OCI-LY3 (cell line): ENCODE results near the gene RBMS3.

ENCODE experiments used
- H2AFZ ChIP-seq: fragments of 200-600, 300-600 bp; shearing (Covaris generic); 2 replicates; pipeline ENCODE4 v1.6.0; 2014; ENCODE audit warnings: antibody characterized with exemption, low read depth, low read length
- H3K27ac ChIP-seq: fragments of 200-600, 300-600 bp; sonication (generic); 2 replicates; pipeline ENCODE4 v1.5.1; 2014; ENCODE audit warnings: mild to moderate bottlenecking, low read length, moderate library complexity, mixed read lengths
- H3K27me3 ChIP-seq: fragments of 200-600, 300-600 bp; sonication (generic); 2 replicates; pipeline ENCODE4 v1.6.1; 2014; ENCODE audit warnings: low read depth, low read length, mixed read lengths
- H3K36me3 ChIP-seq: fragments of 200-600, 300-600 bp; sonication (generic); replicated peaks from 2 replicates; pipeline ENCODE3; 2014; ENCODE audit warnings: low read depth, low read length, mixed read lengths
- H3K4me1 ChIP-seq: fragments of 300-600, 200-600 bp; sonication (generic); 2 replicates; pipeline ENCODE4 v1.6.1; 2014; ENCODE audit warnings: low read length, mixed read lengths
- H3K4me2 ChIP-seq: fragments of 200-600, 300-600 bp; sonication (generic); 2 replicates; pipeline ENCODE4 v1.6.1; 2014; ENCODE audit warnings: low read length, mixed read lengths
- H3K4me3 ChIP-seq: fragments of 300-600, 200-600 bp; sonication (generic); 2 replicates; pipeline ENCODE4 v1.5.1; 2014; ENCODE audit warnings: antibody characterized with exemption, mild to moderate bottlenecking, low read length, moderate library complexity
- H3K79me2 ChIP-seq: fragments of 300-600, 200-600 bp; shearing (Covaris generic); 2 replicates; pipeline ENCODE4 v1.6.1; 2014; ENCODE audit warnings: mild to moderate bottlenecking, low read length, mixed read lengths
- H3K9ac ChIP-seq: fragments of 300-600, 200-600 bp; shearing (Covaris generic); 2 replicates; pipeline ENCODE4 v1.6.0; 2014; ENCODE audit warnings: mild to moderate bottlenecking, low read length, moderate library complexity
- H3K9me3 ChIP-seq: fragments of 200-600, 300-600 bp; shearing (Covaris generic); 2 replicates; pipeline ENCODE4 v1.6.1; 2014; ENCODE audit warnings: low read length, mixed read lengths; ENCODE audit not compliant: insufficient read depth
- H4K20me1 ChIP-seq: fragments of 200-600, 300-600 bp; sonication (generic); 2 replicates; pipeline ENCODE4 v1.6.1; 2016; ENCODE audit warnings: low read length, mixed read lengths; ENCODE audit not compliant: insufficient read depth
- CTCF ChIP-seq: fragments of 200-600, 300-600 bp; sonication (generic); IDR thresholded peaks from 2 replicates; pipeline ENCODE4 v1.5.1; 2014; ENCODE audit warnings: antibody characterized with exemption, low read length, low read depth
- EZH2phosphoT487 ChIP-seq: fragments of 200-600 bp; shearing (Covaris generic); IDR thresholded peaks from 2 replicates; pipeline ENCODE4 v1.6.1; 2018; ENCODE audit warnings: antibody characterized with exemption, mixed run types, low read depth

RBMS3 gene

DNA sequence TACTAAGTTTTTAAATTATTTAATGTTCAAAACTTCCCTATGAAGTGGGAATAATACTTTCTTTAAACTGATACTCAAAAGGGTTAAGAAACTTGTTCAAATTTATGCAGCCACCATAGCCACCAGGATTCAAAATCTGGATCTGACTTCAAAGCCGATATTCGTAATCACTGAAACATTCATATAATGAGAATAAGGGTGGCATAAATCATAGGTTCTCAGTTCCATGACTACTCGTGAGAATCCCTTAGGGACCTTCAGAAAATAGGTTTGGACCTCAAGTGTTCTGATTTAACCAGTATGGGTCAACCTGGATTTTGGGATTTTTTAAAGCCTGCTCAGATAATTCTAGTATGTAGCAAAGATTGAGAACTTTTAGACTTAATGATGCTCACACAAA is 160.6 kb downstream of the RBMS3 start:
- TF ChIP-seq CTCF (no peak), EZH2phosphoT487 (no peak)
- no peaks in the 10 kb centered on the region for H3K36me3 ChIP-seq
- no peak overlapping the region for H3K9ac ChIP-seq
- H3K4me3 ChIP-seq, result no peak overlapping the region
- no peaks in the 10 kb centered on the region for H4K20me1 ChIP-seq
- H2AFZ ChIP-seq, result no peak overlapping the region
- H3K27me3 ChIP-seq, result peaks cover 8% of the 10 kb centered on the region; the same call in 1 of the 2 replicates
- no peaks in the 10 kb centered on the region for H3K9me3 ChIP-seq
- H3K79me2 ChIP-seq, result no peaks in the 10 kb centered on the region
- no peak overlapping the region for H3K4me2 ChIP-seq
- H3K27ac ChIP-seq, result no peak overlapping the region
- peaks cover 7% of the 10 kb centered on the region for H3K4me1 ChIP-seq

GRCh38 chr3:29447946-29448627 is 167.2 kb downstream of the RBMS3 start:
- no peaks in the 10 kb centered on the region for H3K9me3 ChIP-seq
- TF ChIP-seq EZH2phosphoT487, result no peak
- TF ChIP-seq CTCF, result no peak
- H3K79me2 ChIP-seq, result no peaks in the 10 kb centered on the region
- H3K4me3 ChIP-seq, result no peak overlapping the region
- H4K20me1 ChIP-seq, result no peaks in the 10 kb centered on the region
- H3K9ac ChIP-seq, result no peak overlapping the region
- no peak overlapping the region for H3K4me2 ChIP-seq
- no peak overlapping the region for H3K27ac ChIP-seq
- no peak overlapping the region for H2AFZ ChIP-seq
- H3K4me1 ChIP-seq, result no peaks in the 10 kb centered on the region
- H3K27me3 ChIP-seq, result no peaks in the 10 kb centered on the region
- no peaks in the 10 kb centered on the region for H3K36me3 ChIP-seq

GRCh38 chr3:29451920-29452319 is 171.0 kb downstream of the RBMS3 start:
- Histone ChIP-seq H3K9ac (no peak overlapping the region), H2AFZ (no peak overlapping the region), H4K20me1 (no peaks in the 10 kb centered on the region), H3K4me1 (no peaks in the 10 kb centered on the region), H3K9me3 (no peaks in the 10 kb centered on the region), H3K79me2 (no peaks in the 10 kb centered on the region), H3K27ac (no peak overlapping the region), H3K36me3 (no peaks in the 10 kb centered on the region), H3K27me3 (no peaks in the 10 kb centered on the region), H3K4me2 (no peak overlapping the region), H3K4me3 (no peak overlapping the region)
- TF ChIP-seq CTCF, result no peak
- no peak for TF ChIP-seq EZH2phosphoT487

DNA sequence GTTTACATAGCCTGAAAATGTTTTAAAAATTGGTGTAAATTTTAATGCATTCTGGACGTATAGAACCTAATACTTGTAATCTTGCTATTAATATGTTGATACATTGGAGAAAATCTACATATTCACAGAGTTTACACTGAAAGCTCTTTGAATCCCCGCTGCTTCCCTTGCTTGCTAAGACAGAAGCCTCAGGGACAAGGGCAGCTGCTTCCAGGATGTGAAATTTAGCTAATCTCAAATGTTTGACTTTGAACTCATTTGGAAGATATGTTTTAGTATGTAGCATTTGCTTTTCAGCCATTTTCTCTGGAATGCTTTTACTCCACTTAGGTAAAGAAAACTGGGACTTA is 172.0 kb downstream of the RBMS3 start:
- H3K9me3 ChIP-seq, result no peaks in the 10 kb centered on the region
- no peaks in the 10 kb centered on the region for H3K36me3 ChIP-seq
- H3K4me3 ChIP-seq, result no peak overlapping the region
- no peak overlapping the region for H3K9ac ChIP-seq
- no peaks in the 10 kb centered on the region for H3K4me1 ChIP-seq
- H3K27me3 ChIP-seq, result no peaks in the 10 kb centered on the region
- no peak overlapping the region for H3K4me2 ChIP-seq
- H4K20me1 ChIP-seq, result no peaks in the 10 kb centered on the region
- H3K79me2 ChIP-seq, result no peaks in the 10 kb centered on the region
- no peak overlapping the region for H3K27ac ChIP-seq
- no peak for TF ChIP-seq EZH2phosphoT487
- no peak for TF ChIP-seq CTCF
- no peak overlapping the region for H2AFZ ChIP-seq
